RWPE1 (cell line): ENCODE results near the gene KDM2B.

ENCODE experiments used
- CTCF ChIA-PET: fragments of 350-600 bp; sonication (Branson Sonifier 250); formaldehyde crosslinking; extraction: SDS; loops from one replicate; lab custom pipeline; 2021; lab: Yijun Ruan, JAX
- POLR2A ChIA-PET: fragments of 400-600 bp; formaldehyde crosslinking; extraction: SDS; loops from one replicate; lab custom pipeline; 2020; ENCODE audit warnings: antibody characterized with exemption; ENCODE audit not compliant: low non-redundant PET; lab: Yijun Ruan, JAX
- DNase-seq: peaks from one replicate; pipeline ENCODE4 v3.0.0; 2012; ENCODE audit warnings: low spot score
- H3K27ac ChIP-seq: fragments of 450-650 bp; 2 replicates; pipeline ENCODE4 v1.5.1; 2017
- CTCF ChIP-seq: fragments of 450-650 bp; conservative IDR thresholded peaks from 2 replicates; pipeline ENCODE4 v1.5.1; 2017; ENCODE audit warnings: low read depth, mild to moderate bottlenecking

KDM2B gene

GRCh38 chr12:121537814-121538698, 42.8 kb downstream of the KDM2B start:
- CTCF ChIA-PET, result interaction anchor here (0.6 to 1.2 kb wide), 2 partner anchors 14 to 82 kb away, joined by 3 to 5 read pairs; no protein-coding TSS in a partner anchor

GRCh38 chr12:121536899-121537813, 43.7 kb downstream of the KDM2B start:
- CTCF ChIA-PET, result interaction anchor here (0.5 to 0.6 kb wide), 3 partner anchors 34 to 83 kb away, joined by 3 to 5 read pairs (median 5); no protein-coding TSS in a partner anchor
- DNase-seq, result peak; percentile 35

More at GRCh38 chr12:121537814-121538698, 42.8 kb downstream of the KDM2B start:
- DNase-seq, result no peak
- no peak for TF ChIP-seq CTCF
- POLR2A ChIA-PET, result no interaction called here
- peak overlapping the region; percentile 59; the same call in 1 of the 2 replicates for H3K27ac ChIP-seq

GRCh38 chr12:121536054-121536898, 44.5 kb downstream of the KDM2B start:
- ChIA-PET POLR2A (interaction anchor here (0.6 to 1.3 kb wide), 2 partner anchors 17 to 44 kb away, joined by 5 to 6 read pairs; no protein-coding TSS in a partner anchor), CTCF (interaction anchor here (0.5 to 0.9 kb wide), 2 partner anchors 37 to 42 kb away, joined by 3 read pairs; no protein-coding TSS in a partner anchor)
- TF ChIP-seq CTCF, result no peak
- DNase-seq, result no peak
- H3K27ac ChIP-seq, result peak overlapping the region; percentile 59

More at GRCh38 chr12:121536899-121537813, 43.7 kb downstream of the KDM2B start:
- no peak for TF ChIP-seq CTCF
- peak overlapping the region; percentile 59 for H3K27ac ChIP-seq
- POLR2A ChIA-PET, result interaction anchor here (0.6 to 1.3 kb wide), 2 partner anchors 16 to 43 kb away, joined by 5 to 6 read pairs; no protein-coding TSS in a partner anchor

GRCh38 chr12:121535150-121536053, 45.4 kb downstream of the KDM2B start:
- no peak for DNase-seq
- POLR2A ChIA-PET, result no interaction called here
- TF ChIP-seq CTCF, result no peak
- CTCF ChIA-PET, result interaction anchor here (0.9 kb wide), 1 partner anchor 41 kb away, joined by 3 read pairs; no protein-coding TSS in a partner anchor
- peak overlapping the region; percentile 37; the same call in 1 of the 2 replicates for H3K27ac ChIP-seq

GRCh38 chr12:121534495-121535148, 46.2 kb downstream of the KDM2B start:
- ChIA-PET POLR2A (no interaction called here), CTCF (no interaction called here)
- DNase-seq, result no peak
- TF ChIP-seq CTCF, result no peak
- H3K27ac ChIP-seq, result no peak overlapping the region
